Measurements from ENCODE around the gene GFI1.
"Not testable (repeated sequence)": the region's sequence is repeated elsewhere in the genome, so short reads cannot be mapped to it uniquely, and the experiment has no call there.

DNA sequence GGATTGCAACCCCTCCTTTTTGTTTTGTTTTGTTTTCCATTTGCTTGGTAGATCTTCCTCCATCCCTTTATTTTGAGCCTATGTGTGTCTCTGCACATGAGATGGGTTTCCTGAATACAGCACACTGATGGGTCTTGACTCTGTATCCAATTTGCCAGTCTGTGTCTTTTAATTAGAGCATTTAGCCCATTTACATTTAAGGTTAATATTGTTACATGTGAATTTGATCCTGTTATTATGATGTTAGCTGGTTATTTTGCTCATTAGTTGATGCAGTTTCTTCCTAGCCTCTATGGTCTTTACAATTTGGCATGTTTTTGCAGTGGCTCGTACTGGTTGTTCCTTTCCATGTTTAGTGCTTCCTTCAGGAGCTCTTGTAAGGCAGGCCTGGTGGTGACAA is 52.2 kb downstream of the GFI1 start:
- TF ChIP-seq, protein P1, sequence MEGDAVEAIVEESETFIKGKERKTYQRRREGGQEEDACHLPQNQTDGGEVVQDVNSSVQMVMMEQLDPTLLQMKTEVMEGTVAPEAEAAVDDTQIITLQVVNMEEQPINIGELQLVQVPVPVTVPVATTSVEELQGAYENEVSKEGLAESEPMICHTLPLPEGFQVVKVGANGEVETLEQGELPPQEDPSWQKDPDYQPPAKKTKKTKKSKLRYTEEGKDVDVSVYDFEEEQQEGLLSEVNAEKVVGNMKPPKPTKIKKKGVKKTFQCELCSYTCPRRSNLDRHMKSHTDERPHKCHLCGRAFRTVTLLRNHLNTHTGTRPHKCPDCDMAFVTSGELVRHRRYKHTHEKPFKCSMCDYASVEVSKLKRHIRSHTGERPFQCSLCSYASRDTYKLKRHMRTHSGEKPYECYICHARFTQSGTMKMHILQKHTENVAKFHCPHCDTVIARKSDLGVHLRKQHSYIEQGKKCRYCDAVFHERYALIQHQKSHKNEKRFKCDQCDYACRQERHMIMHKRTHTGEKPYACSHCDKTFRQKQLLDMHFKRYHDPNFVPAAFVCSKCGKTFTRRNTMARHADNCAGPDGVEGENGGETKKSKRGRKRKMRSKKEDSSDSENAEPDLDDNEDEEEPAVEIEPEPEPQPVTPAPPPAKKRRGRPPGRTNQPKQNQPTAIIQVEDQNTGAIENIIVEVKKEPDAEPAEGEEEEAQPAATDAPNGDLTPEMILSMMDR (IDR thresholded peaks at IDR 0.05): not testable (repeated sequence)
- not testable (repeated sequence) for TF ChIP-seq POLR2A (IDR thresholded peaks at IDR 0.05)

Data from adrenal gland (tissue), 5 donors.